ENCODE results near the gene NEAT1. TPM values are rescaled to one million over a fixed set of nuclear protein-coding genes. Genes with fewer than 3 reads are reported as not detected.
A peak's percentile ranks its signal among the peaks of the same experiment; 100 is the strongest.

Gene NEAT1
- total and polyA plus RNA-seq, 9 of the 15 experiments (the other 6 are each of a cell fraction or from before 2014, with no cell fraction given): 20.1 to 389 (median 62.8) TPM

GRCh38 chr11:65424205-65425104 lies 1.9 kb downstream of the NEAT1 start (continued):
- no peak for TF ChIP-seq E2F8 (IDR thresholded peaks at IDR 0.05; ENCODE audit: low read depth, partially characterized antibody)
- TF ChIP-seq SNRNP70 (optimal IDR thresholded peaks at IDR 0.05; ENCODE audit: low read depth, low read length): peak; percentile 84
- TF ChIP-seq, protein P1, sequence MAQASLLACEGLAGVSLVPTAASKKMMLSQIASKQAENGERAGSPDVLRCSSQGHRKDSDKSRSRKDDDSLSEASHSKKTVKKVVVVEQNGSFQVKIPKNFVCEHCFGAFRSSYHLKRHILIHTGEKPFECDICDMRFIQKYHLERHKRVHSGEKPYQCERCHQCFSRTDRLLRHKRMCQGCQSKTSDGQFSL (CRISPR knock-in tag; IDR thresholded peaks at IDR 0.05): 0 out of 2 replicates have a peak, but pooled peaks have one; percentile 8
- TF ChIP-seq, protein P1 (tag; IDR thresholded peaks at IDR 0.05): no peak
- TF ChIP-seq, protein P2, sequence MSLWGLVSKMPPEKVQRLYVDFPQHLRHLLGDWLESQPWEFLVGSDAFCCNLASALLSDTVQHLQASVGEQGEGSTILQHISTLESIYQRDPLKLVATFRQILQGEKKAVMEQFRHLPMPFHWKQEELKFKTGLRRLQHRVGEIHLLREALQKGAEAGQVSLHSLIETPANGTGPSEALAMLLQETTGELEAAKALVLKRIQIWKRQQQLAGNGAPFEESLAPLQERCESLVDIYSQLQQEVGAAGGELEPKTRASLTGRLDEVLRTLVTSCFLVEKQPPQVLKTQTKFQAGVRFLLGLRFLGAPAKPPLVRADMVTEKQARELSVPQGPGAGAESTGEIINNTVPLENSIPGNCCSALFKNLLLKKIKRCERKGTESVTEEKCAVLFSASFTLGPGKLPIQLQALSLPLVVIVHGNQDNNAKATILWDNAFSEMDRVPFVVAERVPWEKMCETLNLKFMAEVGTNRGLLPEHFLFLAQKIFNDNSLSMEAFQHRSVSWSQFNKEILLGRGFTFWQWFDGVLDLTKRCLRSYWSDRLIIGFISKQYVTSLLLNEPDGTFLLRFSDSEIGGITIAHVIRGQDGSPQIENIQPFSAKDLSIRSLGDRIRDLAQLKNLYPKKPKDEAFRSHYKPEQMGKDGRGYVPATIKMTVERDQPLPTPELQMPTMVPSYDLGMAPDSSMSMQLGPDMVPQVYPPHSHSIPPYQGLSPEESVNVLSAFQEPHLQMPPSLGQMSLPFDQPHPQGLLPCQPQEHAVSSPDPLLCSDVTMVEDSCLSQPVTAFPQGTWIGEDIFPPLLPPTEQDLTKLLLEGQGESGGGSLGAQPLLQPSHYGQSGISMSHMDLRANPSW (CRISPR knock-in tag; IDR thresholded peaks at IDR 0.05): 0 out of 2 replicates have a peak, but pooled peaks have one; percentile 16
- no peak for TF ChIP-seq CBX2 (IDR thresholded peaks at IDR 0.05; ENCODE audit: insufficient read depth, low read length, poor library complexity, severe bottlenecking)
- TF ChIP-seq MBD2 (IDR thresholded peaks at IDR 0.05; ENCODE audit: borderline replicate concordance, low read depth): no peak
- peak; percentile 67 for TF ChIP-seq NFIC (IDR thresholded peaks at IDR 0.05)
- TF ChIP-seq, protein P3, sequence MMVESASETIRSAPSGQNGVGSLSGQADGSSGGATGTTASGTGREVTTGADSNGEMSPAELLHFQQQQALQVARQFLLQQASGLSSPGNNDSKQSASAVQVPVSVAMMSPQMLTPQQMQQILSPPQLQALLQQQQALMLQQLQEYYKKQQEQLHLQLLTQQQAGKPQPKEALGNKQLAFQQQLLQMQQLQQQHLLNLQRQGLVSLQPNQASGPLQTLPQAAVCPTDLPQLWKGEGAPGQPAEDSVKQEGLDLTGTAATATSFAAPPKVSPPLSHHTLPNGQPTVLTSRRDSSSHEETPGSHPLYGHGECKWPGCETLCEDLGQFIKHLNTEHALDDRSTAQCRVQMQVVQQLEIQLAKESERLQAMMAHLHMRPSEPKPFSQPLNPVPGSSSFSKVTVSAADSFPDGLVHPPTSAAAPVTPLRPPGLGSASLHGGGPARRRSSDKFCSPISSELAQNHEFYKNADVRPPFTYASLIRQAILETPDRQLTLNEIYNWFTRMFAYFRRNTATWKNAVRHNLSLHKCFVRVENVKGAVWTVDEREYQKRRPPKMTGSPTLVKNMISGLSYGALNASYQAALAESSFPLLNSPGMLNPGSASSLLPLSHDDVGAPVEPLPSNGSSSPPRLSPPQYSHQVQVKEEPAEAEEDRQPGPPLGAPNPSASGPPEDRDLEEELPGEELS (CRISPR knock-in tag; IDR thresholded peaks at IDR 0.05; ENCODE audit: borderline replicate concordance): peak; percentile 76; the same call in 1 of the 2 replicates
- TF ChIP-seq HNRNPUL1 (IDR thresholded peaks at IDR 0.05; ENCODE audit: low read length): peak; percentile 80; the same call in 1 of the 2 replicates
- TF ChIP-seq HNRNPLL (IDR thresholded peaks at IDR 0.05; ENCODE audit: low read depth, low read length, poor library complexity, severe bottlenecking): peak; percentile 4
- peak; percentile 72 for TF ChIP-seq HNRNPK (IDR thresholded peaks at IDR 0.05; ENCODE audit: low read depth, low read length, poor library complexity, severe bottlenecking)
- peak; percentile 97 for TF ChIP-seq ELF4 (CRISPR knock-in tag; IDR thresholded peaks at IDR 0.05)
- TF ChIP-seq TAF1 (IDR thresholded peaks at IDR 0.05; ENCODE audit: control insufficient read depth, extremely low read depth, insufficient read depth, low read length, severe bottlenecking): peak; percentile 45
- peak; percentile 95; the same call in 1 of the 2 replicates for TF ChIP-seq KAT7 (CRISPR knock-in tag; IDR thresholded peaks at IDR 0.05; ENCODE audit: borderline replicate concordance)

Measured in K562 (cell line).